GM21717 (cell line): ENCODE data around the gene RNU6-7.

Experiments used
- ATAC-seq: cut with Tn5 transposase; IDR thresholded peaks from one replicate; pipeline ENCODE4 v1.9.1; 2021; ENCODE audit warnings: mild to moderate bottlenecking, moderate library complexity; ENCODE audit not compliant: unreplicated experiment

RNU6-7 gene

DNA sequence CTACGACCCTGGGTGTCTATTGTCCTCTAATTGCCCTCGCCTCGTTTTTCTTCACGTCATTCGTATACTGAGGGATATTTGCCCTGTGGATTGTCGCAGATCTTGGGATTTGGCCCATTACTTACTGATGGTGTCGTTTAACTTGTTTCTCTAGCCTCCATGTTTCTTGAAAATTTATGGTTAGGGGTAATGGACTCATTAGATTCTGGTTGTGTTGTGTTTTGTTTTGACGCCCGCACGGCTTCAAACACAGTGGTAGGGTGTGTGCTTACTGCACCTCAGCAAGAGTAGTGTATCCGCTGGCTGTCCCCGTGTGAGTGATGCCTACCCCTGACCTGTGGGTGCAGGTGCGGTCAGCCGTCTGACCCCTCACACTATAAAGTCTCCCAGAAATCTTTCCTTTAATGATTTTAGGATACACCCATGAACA lies 2.1 kb downstream of the RNU6-7 start:
- no peak for ATAC-seq

DNA sequence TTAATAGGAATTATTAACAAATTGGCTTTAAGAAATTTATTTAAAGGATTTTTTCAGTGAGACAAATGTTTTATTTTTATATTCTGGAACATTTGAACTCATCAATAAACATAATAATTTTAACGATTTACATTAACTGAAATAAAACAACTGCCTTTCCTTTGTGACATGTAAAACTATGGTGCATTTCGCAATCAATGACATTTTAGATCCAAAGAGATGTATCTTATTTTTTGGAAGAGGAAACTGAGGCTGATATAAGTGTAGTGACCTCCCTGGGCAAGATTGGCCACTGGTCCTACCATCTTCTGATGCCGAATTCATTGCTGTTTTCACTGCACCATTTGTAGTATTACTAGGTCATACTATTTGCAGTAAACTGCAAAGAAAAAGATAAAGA lies 3.7 kb downstream of the RNU6-7 start:
- no peak for ATAC-seq

DNA sequence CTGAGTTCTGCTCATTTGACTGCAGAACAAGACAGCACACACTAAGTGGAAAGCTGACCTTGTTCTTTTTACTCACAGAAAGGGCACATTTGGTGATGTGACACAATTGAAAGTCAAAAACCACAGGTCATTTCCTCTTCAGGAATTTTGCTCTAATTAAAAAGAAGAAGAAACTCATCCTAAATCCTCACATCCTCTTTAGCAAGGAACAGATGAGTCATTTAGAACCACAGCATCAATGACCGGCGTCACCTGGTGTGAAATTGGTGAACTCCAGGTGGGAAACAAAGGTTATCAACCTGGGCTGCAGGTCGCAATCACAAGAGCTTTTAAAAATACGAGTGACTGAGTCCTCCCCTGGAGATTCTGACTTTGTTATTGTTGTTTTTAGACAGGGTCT lies 4.1 kb downstream of the RNU6-7 start:
- peak; percentile 27 for ATAC-seq

DNA sequence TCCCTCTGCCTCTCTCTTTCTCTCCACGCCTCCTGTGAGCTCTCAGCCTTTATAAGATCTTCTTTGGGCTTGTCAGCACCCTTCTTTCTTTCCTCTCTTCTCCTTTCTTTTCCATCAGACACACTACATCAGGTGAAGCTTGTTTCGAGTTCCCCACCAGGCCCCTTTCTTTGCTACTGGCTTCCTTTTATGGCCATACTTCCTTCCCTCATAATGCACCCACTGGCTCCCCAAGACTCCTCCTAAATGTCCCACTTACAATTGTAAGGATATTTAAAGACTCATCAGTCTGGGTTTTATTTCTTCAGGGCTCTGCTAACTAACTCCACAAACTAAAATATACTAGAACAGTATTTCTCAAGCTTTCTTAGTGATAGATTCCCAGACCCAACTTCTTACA lies 4.7 kb downstream of the RNU6-7 start:
- no peak for ATAC-seq

DNA sequence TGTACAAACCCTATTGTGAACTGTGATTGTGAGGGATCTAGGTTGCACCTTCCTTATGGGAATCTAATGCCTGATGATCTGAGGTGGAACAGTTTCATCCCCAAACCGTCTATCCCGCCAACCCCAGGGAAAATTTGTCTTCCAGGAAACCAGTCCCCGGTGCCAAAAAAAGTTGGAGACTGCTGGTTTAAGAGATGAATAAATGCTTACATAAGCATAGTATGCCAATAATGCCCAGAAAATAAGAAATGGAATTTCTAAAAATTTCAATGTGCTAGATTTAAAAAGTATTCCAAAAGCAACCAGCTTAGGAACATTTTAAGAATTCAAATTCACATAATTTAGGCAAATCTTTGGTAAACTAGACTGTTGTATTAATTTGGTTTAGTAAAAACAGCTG lies 6.6 kb downstream of the RNU6-7 start:
- no peak for ATAC-seq

DNA sequence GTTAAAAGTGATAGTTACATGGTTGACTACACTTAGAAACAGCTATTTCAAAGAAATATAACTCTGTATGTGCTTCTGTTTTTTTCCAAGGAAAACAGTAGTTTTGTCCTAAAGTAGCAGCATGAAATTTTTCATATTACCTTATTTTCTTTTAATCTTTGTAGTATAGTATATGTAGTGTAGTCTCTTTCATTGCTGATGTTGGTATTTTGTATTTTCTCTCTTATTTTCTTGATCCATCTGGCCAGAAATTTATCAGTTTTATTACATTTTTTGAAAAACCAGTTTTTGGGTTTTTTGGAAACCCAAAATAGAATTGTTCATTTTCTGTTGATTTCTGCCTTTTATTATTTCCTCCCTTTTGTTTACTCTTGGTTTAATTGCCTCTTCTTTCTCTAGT lies 7.6 kb downstream of the RNU6-7 start:
- ATAC-seq: no peak

DNA sequence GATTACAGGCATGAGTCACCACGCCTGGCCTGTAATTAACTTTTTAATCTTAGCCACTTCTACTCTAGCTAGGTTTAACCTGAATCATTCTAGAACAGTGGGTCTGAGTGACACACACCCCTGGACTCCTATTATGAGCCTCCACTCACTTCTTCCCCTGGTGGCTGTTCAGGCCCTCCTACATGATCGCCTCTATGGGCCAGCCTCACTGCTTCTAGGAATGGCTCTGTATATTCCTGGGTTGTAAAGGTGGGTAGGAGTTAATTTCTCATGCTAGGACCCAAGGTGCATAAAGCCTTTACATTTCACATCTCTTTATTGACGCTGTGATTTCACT lies 9.2 kb downstream of the RNU6-7 start:
- ATAC-seq: no peak

DNA sequence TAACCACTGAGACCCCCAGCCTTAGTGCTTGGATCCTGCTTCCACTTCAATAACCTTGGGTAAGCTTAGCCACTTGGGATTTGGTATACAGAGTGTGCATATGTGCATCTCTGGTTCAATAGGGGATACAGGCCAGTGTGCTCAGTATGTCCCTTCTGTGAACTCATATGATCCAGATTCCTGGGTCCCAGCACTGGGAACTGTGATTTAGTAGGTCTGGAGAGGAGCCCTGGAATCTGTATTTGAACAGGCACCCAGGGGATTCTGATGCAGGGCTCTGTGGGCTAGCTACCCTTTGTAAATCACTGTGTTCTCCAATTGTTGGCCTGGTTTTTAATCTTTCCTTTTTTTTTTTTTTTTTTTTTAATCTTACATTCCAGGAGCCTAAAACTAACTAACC lies 11.0 kb downstream of the RNU6-7 start:
- no peak for ATAC-seq

DNA sequence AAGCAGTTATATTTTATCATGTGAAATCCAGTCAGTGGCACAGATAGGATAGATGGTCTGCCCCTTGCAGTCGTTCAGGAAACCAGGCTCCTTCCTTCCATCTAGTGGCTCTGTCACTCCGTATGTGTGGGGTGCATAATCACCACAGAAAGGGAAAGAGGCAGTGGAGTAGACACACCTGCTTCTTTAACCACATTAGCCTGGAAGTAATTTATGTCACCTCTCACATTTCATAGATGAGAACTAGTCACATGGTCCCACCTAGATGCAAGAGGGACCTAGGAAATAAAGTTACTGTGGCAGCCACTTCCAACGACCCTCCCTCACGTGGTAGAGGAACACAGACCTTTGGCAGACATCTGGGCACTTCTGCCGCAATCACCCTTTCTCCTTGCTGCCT lies 15.5 kb downstream of the RNU6-7 start:
- peak; percentile 59 for ATAC-seq

DNA sequence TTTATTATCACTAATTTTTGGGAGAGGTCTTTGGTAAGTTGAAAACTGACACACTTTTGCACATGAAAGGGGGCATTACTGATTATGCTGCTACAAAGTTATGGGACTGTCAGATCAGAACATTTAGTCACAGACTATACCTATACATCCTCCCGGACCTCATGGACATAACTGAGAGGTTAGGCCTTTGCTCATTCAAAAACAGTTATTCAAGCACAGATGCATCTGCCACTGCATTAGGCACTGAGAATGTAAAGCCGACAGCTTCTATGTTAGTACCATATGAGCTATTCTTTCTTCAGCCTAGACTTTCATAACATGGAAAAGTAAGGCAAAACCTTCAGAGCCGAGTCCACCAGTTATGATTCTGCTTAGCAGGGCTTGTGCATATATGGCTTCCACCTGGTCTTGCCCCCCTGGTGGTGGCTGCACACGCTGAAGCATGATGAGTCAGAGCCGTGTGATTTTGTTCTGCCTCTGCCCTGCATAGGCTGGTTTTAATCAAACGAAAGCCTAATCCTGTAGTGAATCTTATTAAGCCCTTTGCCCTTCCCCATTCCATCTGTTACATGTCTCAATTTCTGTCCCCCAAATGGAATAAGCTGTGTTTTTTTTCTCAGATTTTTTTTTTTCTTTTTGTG lies 23.0 kb downstream of the RNU6-7 start:
- no peak for ATAC-seq

DNA sequence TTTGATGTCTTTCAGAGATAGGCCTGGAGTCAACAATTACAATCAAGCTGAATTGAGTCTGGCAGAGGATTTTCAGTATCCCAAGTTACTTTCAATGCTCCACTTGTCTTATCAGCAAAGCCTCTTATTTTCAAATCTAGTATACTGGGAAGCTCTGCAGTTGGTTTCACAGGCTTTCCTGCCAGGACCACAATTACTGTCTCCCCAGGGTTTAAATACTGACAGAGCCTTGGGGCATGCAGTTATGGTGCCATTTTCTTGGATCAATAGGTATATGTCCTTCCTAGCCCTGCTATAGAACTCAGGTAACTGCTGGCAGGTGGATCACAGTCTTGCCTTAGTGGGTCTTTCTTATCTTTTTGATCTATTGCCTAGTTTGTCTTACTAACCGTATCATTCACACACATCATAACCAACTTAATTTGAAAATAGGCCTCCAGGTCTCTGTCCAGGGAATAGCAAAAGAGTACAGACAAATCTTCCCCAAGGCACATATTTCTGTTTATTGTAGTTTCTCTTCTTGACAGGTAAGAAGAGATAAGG lies 23.6 kb downstream of the RNU6-7 start:
- ATAC-seq: no peak

DNA sequence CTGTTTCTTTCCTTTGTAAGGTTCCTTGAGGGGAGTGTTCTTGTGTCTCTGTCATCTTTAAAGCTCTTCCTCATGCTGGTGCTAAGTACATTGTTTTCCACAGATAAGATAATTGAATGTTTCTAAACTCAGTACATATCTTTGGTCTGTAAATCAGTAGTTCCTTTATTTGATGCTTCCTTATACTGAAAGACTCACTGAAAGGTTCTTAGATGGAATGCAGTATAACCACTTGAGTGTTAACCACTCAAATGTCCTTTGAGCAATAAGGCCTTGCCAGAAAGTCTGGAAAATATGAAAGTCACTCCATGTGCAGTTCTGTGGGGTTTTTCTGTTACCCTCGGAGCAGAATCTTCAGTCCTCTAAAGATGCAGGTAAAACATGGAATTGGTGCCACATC lies 24.2 kb downstream of the RNU6-7 start:
- no peak for ATAC-seq

DNA sequence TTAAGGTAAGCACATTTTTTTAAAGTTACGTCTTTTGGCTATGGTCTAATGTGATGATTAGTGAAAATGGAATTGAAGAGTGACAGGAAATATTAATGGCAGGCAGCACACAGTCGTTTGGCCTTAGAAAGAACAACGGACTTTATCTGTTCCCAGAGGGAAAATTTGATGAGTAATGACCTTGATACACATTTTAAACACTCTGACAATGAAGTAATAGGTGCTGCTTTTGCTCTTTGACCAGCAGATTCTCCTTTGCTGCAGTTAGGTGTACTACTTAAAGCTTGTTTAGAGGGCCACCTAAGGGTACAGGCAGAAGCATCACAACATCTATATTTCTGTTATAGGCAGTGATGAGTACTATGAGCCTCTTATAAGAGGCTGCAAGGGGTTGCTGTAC lies 28.3 kb downstream of the RNU6-7 start:
- no peak for ATAC-seq

DNA sequence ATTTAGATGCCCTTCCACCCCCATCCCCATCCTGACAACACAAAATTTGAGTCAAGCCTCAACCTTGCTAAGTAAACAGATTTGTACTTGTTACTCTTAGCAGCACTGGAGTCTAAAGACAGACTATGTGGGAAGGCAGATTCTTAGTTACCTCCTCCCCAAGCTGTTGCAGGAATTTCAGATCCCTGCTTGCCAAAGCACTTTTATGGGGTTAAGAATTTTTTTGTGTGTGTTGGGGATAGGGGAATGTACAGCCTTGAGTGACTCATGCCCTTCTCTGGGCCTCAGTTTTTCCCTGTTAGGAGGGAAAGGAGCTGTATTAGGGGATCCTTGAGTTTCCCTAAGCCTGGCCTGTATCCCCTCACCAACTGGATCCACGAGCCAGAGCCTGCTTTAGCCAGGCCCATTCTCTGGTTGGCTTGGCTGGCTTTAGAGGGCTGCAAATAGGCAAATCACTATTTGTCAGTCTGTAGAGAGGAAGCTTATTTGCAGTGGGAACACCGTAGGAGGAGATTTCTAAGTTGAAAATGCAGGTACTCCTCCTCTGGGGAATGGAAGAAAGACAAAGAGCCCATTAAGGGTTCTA lies 28.9 kb downstream of the RNU6-7 start:
- no peak for ATAC-seq

DNA sequence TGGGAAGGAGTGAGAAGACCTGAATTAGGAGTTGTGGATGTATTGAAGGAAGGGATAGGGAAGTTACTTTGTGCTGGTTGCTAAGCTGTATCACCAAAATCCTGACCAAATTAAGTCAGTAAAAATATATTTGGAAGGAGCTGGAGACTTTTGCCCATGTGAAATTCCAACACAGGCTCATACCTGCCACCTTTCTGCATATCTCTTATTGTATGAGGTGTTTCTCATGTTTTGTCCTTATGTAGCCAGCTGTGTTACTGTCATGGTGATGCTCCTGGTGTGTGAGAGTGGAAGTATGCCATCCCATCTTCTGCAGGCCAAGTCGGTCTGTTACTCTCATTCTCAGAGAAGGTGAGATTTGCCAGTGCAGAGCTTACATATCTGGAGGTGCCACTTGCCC lies 30.6 kb downstream of the RNU6-7 start:
- no peak for ATAC-seq

DNA sequence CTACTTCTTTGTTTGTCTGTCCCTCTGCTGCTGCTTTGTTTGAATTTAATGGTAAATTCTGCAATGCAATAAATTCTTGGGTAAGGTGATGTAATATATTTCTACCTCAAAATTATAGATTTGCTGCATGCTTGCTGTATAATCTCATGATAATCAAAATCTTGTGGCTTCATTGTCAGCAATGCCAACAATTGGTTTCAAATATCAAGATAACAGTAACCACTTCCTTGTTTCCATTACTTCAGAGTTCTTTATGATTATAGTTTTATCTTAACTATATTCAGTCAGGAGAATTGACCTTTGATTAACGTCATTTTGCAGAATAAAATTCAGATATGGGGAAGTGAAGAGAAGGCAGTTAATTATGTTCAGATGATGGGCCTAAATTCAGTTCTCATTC lies 31.4 kb downstream of the RNU6-7 start:
- no peak for ATAC-seq

DNA sequence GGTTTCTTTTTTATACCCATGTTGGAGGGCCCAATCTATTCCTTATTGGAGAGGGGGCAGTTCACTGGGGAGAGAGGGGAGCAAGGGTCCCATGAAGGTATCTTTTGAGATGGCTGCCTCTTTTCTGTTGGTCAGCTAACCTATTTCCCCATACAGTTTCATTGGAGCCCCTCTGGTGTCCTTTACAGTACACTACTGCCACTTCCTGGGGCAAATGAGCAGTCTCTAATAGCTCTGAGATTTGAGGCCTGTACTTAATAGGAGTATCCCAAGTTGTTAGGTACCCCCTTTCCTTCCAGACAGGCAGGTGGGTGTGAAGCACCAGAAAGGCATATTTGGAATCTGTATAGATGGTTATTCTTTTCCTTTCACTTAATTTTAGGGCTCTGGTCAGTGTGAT lies 42.6 kb downstream of the RNU6-7 start:
- ATAC-seq: no peak

DNA sequence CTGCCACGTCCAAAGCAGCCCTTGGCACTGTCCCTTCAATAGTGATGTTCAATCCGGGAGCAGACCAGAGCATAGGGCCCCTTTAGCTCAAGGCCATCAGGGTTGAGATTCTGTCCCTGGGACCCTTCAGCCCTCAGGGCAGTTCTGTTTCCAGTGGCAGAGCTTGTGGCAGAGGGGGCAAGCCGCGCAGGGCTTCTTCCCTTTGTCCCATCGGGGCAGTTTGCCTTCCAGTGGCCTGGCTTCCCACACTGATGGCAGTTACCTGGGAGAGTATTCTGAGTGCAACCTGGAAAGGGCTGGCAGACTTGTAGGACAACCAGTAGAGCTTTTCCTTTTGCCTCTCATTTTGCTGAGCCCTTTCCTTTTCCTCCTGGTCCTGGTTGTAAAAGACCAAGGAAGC lies 44.9 kb downstream of the RNU6-7 start:
- no peak for ATAC-seq

DNA sequence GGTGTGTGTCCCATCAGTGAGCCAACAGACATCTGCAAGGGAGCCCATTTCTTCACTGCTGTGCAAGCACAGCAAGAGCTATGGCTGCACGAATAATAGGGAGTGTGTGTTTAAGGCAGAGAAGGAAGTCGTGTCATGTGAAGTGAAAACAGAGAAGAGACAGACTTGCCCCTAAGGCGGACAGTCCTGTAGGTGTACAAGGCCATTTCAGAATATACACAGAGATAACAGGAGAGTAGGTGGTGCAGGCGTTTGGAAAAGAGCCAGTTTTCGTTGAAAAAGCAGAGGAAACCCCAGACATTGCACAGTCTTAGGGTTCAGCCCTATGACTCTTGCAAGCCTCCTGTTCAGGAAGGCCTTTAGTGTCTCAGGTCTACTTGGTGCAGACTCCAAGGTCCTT lies 47.5 kb downstream of the RNU6-7 start:
- no peak for ATAC-seq

DNA sequence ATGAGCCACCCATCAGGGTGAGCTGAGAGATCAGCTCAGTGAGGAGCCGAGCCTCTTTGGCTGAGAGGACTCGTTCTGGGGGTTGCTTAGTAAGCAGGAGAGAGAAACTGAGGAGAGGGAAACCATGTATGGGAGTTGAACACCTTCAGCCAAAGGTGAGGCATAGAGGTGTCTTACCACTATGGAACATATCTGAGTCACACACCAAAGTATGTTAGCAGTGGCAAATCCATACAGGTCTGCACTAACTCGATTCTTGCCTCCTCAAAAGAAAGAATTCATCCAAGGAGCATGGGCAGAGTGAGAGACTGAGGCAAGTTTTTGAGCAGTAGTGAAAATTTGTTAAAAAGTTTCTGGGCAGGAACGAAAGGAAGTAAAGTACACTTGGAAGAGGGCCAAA lies 47.9 kb downstream of the RNU6-7 start:
- ATAC-seq: no peak

DNA sequence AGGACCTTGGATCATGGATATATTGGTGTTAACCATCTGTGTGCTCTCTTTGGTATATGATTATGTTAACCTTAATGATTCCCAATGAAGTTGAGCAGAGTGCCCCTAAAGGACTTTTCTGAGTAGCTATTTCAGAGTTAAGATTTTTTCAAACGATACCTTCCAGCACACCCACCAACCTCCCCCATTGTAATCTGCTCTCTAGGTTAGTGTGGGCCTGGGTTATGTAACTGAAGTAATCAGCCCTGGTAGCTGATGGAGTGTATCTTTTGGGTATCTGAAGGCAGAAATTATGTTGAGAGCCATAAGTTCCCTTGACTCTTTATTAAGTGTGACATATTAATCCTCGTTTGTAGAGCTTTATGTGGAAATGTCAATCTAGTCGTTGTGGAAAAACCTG lies 48.8 kb downstream of the RNU6-7 start:
- no peak for ATAC-seq

DNA sequence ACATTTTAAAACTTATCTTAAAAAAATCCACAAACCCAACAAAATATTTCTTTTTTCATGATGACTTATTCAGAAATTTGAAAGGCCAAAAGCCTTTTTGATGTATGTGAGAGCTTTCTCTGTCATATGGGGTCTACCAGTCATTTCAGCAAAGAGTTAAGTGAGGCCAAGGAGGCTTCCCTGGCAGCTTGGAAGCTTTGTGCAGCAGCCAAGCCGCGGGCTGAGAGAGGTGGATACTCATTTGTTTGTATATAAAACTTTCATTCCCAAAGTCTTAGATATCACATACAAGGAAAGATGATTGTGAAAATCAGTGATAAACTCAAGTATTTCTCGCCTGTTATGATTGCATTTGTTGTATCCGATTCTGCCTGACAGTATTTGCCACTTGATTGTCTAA lies 49.7 kb downstream of the RNU6-7 start:
- ATAC-seq: no peak
